SK-N-SH treated with all-trans-retinoic acid at 6 μM for 48 hours (cell line): ENCODE measurements around the gene PPP1R17.

Experiments used
- ATAC-seq: fragments of 200-7000 bp; cut with Tn5 transposase; 3 replicates; pipeline ENCODE4 v1.9.1; 2020; ENCODE audit warnings: mild to moderate bottlenecking, moderate library complexity
- BACH2 ChIP-seq: fragments of 250-450 bp; sonication (Bioruptor Pico); IDR thresholded peaks from 2 replicates; pipeline ENCODE4 v1.9.0; 2021; ENCODE audit warnings: mild to moderate bottlenecking, borderline replicate concordance
- CREB5 ChIP-seq: fragments of 250-450 bp; sonication (Bioruptor Pico); IDR thresholded peaks from 2 replicates; pipeline ENCODE4 v1.5.1; 2020; ENCODE audit warnings: low read depth, mild to moderate bottlenecking, moderate library complexity
- CSDC2 ChIP-seq: fragments of 250-450 bp; sonication (Bioruptor Pico); IDR thresholded peaks from 2 replicates; pipeline ENCODE4 v1.5.0; 2020; ENCODE audit warnings: mild to moderate bottlenecking, moderate library complexity
- CSRNP3 ChIP-seq: fragments of 250-450 bp; sonication (Bioruptor Pico); IDR thresholded peaks from 2 replicates; pipeline ENCODE4 v1.5.1; 2021; ENCODE audit warnings: mild to moderate bottlenecking, moderate library complexity
- ESRRG ChIP-seq: fragments of 250-450 bp; sonication (Bioruptor Pico); IDR thresholded peaks from 2 replicates; pipeline ENCODE4 v1.6.1; 2021; ENCODE audit warnings: mild to moderate bottlenecking
- GLIS3 ChIP-seq: fragments of 250-450 bp; sonication (Bioruptor Pico); IDR thresholded peaks from 2 replicates; pipeline ENCODE4 v1.5.0; 2020; ENCODE audit warnings: mild to moderate bottlenecking, moderate library complexity
- ISL1 ChIP-seq: fragments of 250-450 bp; sonication (Bioruptor Pico); IDR thresholded peaks from 2 replicates; pipeline ENCODE4 v2.1.2; 2022; ENCODE audit warnings: mild to moderate bottlenecking, moderate library complexity
- OSR1 ChIP-seq: fragments of 250-450 bp; sonication (Bioruptor Pico); IDR thresholded peaks from 2 replicates; pipeline ENCODE4 v1.8.0; 2022; ENCODE audit warnings: moderate library complexity, mild to moderate bottlenecking, inconsistent platforms
- PATZ1 ChIP-seq: fragments of 250-450 bp; sonication (Bioruptor Pico); IDR thresholded peaks from 2 replicates; pipeline ENCODE4 v1.8.0; 2020; ENCODE audit warnings: mild to moderate bottlenecking, moderate library complexity, borderline replicate concordance
- POU6F1 ChIP-seq: fragments of 250-450 bp; sonication (Bioruptor Pico); IDR thresholded peaks from 2 replicates; pipeline ENCODE4 v1.8.0; 2021; ENCODE audit warnings: low read depth, mild to moderate bottlenecking, moderate library complexity, borderline replicate concordance
- PPARA ChIP-seq: fragments of 250-450 bp; sonication (Bioruptor Pico); IDR thresholded peaks from 2 replicates; pipeline ENCODE4 v1.5.0; 2020; ENCODE audit warnings: mild to moderate bottlenecking, borderline replicate concordance
- RARB ChIP-seq: fragments of 250-450 bp; sonication (Bioruptor Pico); IDR thresholded peaks from 2 replicates; pipeline ENCODE4 v1.8.0; 2021; ENCODE audit warnings: mild to moderate bottlenecking, moderate library complexity
- SNAI2 ChIP-seq: fragments of 250-450 bp; sonication (Bioruptor Pico); IDR thresholded peaks from 2 replicates; pipeline ENCODE4 v1.5.0; 2020; ENCODE audit warnings: mild to moderate bottlenecking, moderate library complexity
- TCF4 ChIP-seq: fragments of 250-450 bp; sonication (Bioruptor Pico); IDR thresholded peaks from 2 replicates; pipeline ENCODE4 v1.8.0; 2021; ENCODE audit warnings: mild to moderate bottlenecking, moderate library complexity, borderline replicate concordance
- TOX ChIP-seq: fragments of 250-450 bp; sonication (Bioruptor Pico); IDR thresholded peaks from 2 replicates; pipeline ENCODE4 v1.8.0; 2021; ENCODE audit warnings: mild to moderate bottlenecking, moderate library complexity, borderline replicate concordance
- TSHZ2 ChIP-seq: fragments of 250-450 bp; sonication (Bioruptor Pico); IDR thresholded peaks from 2 replicates; pipeline ENCODE4 v1.5.0; 2020; ENCODE audit warnings: mild to moderate bottlenecking, moderate library complexity
- ZC3H10 ChIP-seq: fragments of 250-450 bp; sonication (Bioruptor Pico); IDR thresholded peaks from 2 replicates; pipeline ENCODE4 v1.5.1; 2021; ENCODE audit warnings: mild to moderate bottlenecking, moderate library complexity
- ZFP30 ChIP-seq: fragments of 450-650 bp; formaldehyde crosslinking; IDR thresholded peaks from 2 replicates; pipeline ENCODE4 v1.5.0; 2022; ENCODE audit warnings: mild to moderate bottlenecking, moderate library complexity
- ZNF565 ChIP-seq: fragments of 450-650 bp; formaldehyde crosslinking; conservative IDR thresholded peaks from 2 replicates; pipeline ENCODE4 v1.5.0; 2020; ENCODE audit warnings: low read depth, mild to moderate bottlenecking, moderate library complexity
- ZNF70 ChIP-seq: fragments of 450-650 bp; formaldehyde crosslinking; IDR thresholded peaks from 2 replicates; pipeline ENCODE4 v1.5.0; 2020; ENCODE audit warnings: mild to moderate bottlenecking, moderate library complexity
- ZNF8 ChIP-seq: fragments of 450-650 bp; formaldehyde crosslinking; IDR thresholded peaks from 2 replicates; pipeline ENCODE4 v1.5.0; 2020; ENCODE audit warnings: mild to moderate bottlenecking, moderate library complexity

PPP1R17 gene

GRCh38 chr7:31705377-31705776 lies 18.4 kb downstream of the PPP1R17 start:
- ATAC-seq, result no peak
- TF ChIP-seq TCF4 (CRISPR knock-in tag) (no peak), ZC3H10 (CRISPR knock-in tag) (no peak), TSHZ2 (CRISPR knock-in tag) (no peak), BACH2 (CRISPR knock-in tag) (no peak), ISL1 (CRISPR knock-in tag) (no peak), RARB (CRISPR knock-in tag) (no peak), POU6F1 (CRISPR knock-in tag) (no peak), OSR1 (CRISPR knock-in tag) (no peak), PPARA (CRISPR knock-in tag) (no peak)

- TF ChIP-seq TCF4 (CRISPR knock-in tag), result no peak
- TF ChIP-seq GLIS3 (CRISPR knock-in tag), result no peak
- TF ChIP-seq RARB (CRISPR knock-in tag), result no peak
- no peak for TF ChIP-seq PATZ1 (CRISPR knock-in tag)
- TF ChIP-seq ZNF565 (CRISPR knock-in tag), result no peak
- TF ChIP-seq BACH2 (CRISPR knock-in tag), result no peak
- TF ChIP-seq PPARA (CRISPR knock-in tag), result no peak
- ATAC-seq, result no peak
Observed at GRCh38 chr7:31707089-31707488, 20.1 kb downstream of the PPP1R17 start.

- no peak for TF ChIP-seq ZFP30 (CRISPR knock-in tag)
- no peak for TF ChIP-seq TCF4 (CRISPR knock-in tag)
- no peak for TF ChIP-seq PPARA (CRISPR knock-in tag)
- no peak for TF ChIP-seq TOX (CRISPR knock-in tag)
- no peak for TF ChIP-seq TSHZ2 (CRISPR knock-in tag)
- TF ChIP-seq PATZ1 (CRISPR knock-in tag), result no peak
- TF ChIP-seq ZC3H10 (CRISPR knock-in tag), result no peak
- TF ChIP-seq RARB (CRISPR knock-in tag), result no peak
- TF ChIP-seq CSRNP3 (CRISPR knock-in tag), result no peak
- TF ChIP-seq ESRRG (CRISPR knock-in tag), result no peak
- TF ChIP-seq ISL1 (CRISPR knock-in tag), result no peak
- TF ChIP-seq ZNF8 (CRISPR knock-in tag), result no peak
- no peak for TF ChIP-seq ZNF70
- TF ChIP-seq OSR1 (CRISPR knock-in tag), result no peak
- no peak for TF ChIP-seq BACH2 (CRISPR knock-in tag)
- TF ChIP-seq SNAI2 (CRISPR knock-in tag), result no peak
- no peak for TF ChIP-seq CSDC2 (CRISPR knock-in tag)
- no peak for TF ChIP-seq CREB5 (CRISPR knock-in tag)
- TF ChIP-seq, all 23 proteins: peak for 0
- no peak for ATAC-seq
Observed at GRCh38 chr7:31710171-31710570, 23.2 kb downstream of the PPP1R17 start.
